Smooth muscle cell (in vitro differentiated cells): ENCODE data around the gene PRKCE. TPM values are rescaled to one million over a fixed set of nuclear protein-coding genes. Genes with fewer than 3 reads are reported as not detected.

Experiments
- DNase-seq: peaks from one replicate; lab custom pipeline; 2025; ENCODE audit not compliant: unreplicated experiment; lab: John Stamatoyannopoulos, UW
- H2AFZ ChIP-seq: fragments of 200-600 bp; sonication (generic); 2 replicates; pipeline ENCODE4 v1.6.0; 2016; ENCODE audit warnings: antibody characterized with exemption, low read depth, mild to moderate bottlenecking
- H3F3A ChIP-seq: fragments of 200-600 bp; sonication (generic); 2 replicates; pipeline ENCODE4 v1.6.0; 2017; ENCODE audit warnings: antibody characterized with exemption, low read depth
- H3K27ac ChIP-seq: fragments of 200-600 bp; sonication (generic); 2 replicates; pipeline ENCODE4 v1.5.1; 2016; ENCODE audit warnings: low read depth, mild to moderate bottlenecking
- H3K27me3 ChIP-seq: fragments of 200-600 bp; sonication (generic); 2 replicates; pipeline ENCODE4 v1.6.1; 2016; ENCODE audit warnings: low read depth, mild to moderate bottlenecking
- H3K36me3 ChIP-seq: fragments of 200-600 bp; sonication (generic); 2 replicates; pipeline ENCODE4 v1.5.1; 2016; ENCODE audit warnings: low read depth
- H3K4me1 ChIP-seq: fragments of 200-600 bp; sonication (generic); 2 replicates; pipeline ENCODE4 v1.5.1; 2016; ENCODE audit warnings: low read depth
- H3K4me2 ChIP-seq: fragments of 200-600 bp; sonication (generic); 2 replicates; pipeline ENCODE4 v1.6.0; 2016; ENCODE audit warnings: mild to moderate bottlenecking
- H3K4me3 ChIP-seq: fragments of 200-600 bp; sonication (generic); 2 replicates; pipeline ENCODE4 v1.5.1; 2016; ENCODE audit warnings: mild to moderate bottlenecking
- H3K79me2 ChIP-seq: fragments of 200-600 bp; sonication (generic); 2 replicates; pipeline ENCODE4 v1.6.0; 2016; ENCODE audit warnings: low read depth, mild to moderate bottlenecking
- H3K9ac ChIP-seq: fragments of 200-600 bp; sonication (generic); 2 replicates; pipeline ENCODE4 v1.6.0; 2016; ENCODE audit warnings: low read depth
- H3K9me3 ChIP-seq: fragments of 200-600 bp; sonication (generic); replicated peaks from 2 replicates; pipeline ENCODE4 v1.5.1; 2016; ENCODE audit warnings: low read depth
- H4K20me1 ChIP-seq: fragments of 200-600 bp; sonication (generic); 2 replicates; pipeline ENCODE4 v1.6.0; 2016; ENCODE audit warnings: low read depth
- CTCF ChIP-seq: fragments of 200-600 bp; sonication (generic); IDR thresholded peaks from 2 replicates; pipeline ENCODE4 v1.5.1; 2017; ENCODE audit warnings: borderline replicate concordance, mild to moderate bottlenecking, antibody characterized with exemption; ENCODE audit not compliant: insufficient read depth, poor library complexity, severe bottlenecking
- WGBS: methylation state at CpG from one replicate; pipeline ENCODE4 v1.1.7; 2016; ENCODE audit warnings: low lambda C conversion rate; 5-methylcytosine and 5-hydroxymethylcytosine counted together
- polyA plus RNA-seq: library from polyadenylated mRNA; unstranded; fragments of >200 nt; fragmentation: Nextera tagmentation; extraction: Ambion mirVana; gene quantifications from 2 replicates; pipeline ENCODE4 v1.2.1, GENCODE V29; 2016
- total RNA-seq: library from RNA; depleted of rRNA; stranded (reverse); fragments of >200 nt; gene quantifications from 2 replicates; pipeline ENCODE4 v1.2.3, GENCODE V29; 2014

The PRKCE gene
- total and polyA plus RNA-seq, 2 experiments from 2014 or later, result 20.6 to 29.1 TPM

DNA sequence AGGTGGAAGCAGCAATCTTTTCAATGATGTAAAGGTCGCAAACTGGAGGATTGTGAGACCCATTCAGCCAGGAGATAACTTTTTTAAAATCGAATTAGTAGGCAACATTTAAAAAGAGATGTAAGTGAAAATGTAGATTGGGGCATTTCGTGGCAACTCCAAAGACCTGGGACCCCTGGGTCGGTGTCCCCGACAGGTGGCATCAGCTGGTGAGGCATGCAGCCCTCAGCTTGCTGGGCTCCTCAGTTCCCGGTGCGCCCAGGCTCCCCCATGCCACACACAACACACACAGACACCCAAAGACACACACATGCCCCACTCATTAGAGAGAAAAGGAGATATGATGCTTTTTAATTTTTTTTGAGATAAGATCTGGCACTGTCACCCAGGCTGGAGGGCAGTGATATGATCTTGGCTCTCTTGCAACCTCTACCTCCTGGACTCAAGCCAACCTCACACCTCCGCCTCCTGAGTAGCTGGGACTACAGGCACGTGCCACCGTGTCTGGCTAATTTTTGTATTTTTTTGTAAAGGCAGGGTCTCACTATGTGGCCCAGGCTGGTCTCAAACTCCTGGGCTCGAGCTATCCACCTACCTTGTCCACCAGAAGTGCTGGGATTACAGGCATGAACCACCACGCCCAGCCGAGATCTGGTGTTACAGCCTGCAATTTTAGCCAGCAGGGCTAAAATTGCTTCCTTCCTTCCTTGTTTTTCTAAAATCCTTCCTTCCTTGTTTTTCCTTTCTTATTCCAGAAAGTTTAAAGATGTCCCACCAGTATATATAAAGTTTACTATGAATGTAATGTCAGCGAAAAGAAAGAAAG lies 523.1 kb downstream of the PRKCE start:
- Histone ChIP-seq H3K27ac (peak overlapping the region; percentile 78), H3K4me2 (no peak overlapping the region), H3K4me1 (peaks cover 35% of the 10 kb centered on the region), H3K27me3 (no peaks in the 10 kb centered on the region), H3K9me3 (no peaks in the 10 kb centered on the region), H3F3A (peaks cover 44% of the 10 kb centered on the region), H4K20me1 (no peaks in the 10 kb centered on the region), H3K9ac (no peak overlapping the region), H3K4me3 (no peak overlapping the region), H3K79me2 (no peaks in the 10 kb centered on the region), H3K36me3 (no peaks in the 10 kb centered on the region), H2AFZ (no peak overlapping the region)
- DNase-seq, result no peak
- TF ChIP-seq CTCF, result no peak
- 91% methylated on average over 14 of the region's 14 CpGs for WGBS

- H3K9ac ChIP-seq, result peak overlapping the region; percentile 17
- peaks cover 26% of the 10 kb centered on the region for H3K4me1 ChIP-seq
- H3K27me3 ChIP-seq, result no peaks in the 10 kb centered on the region
- no peak overlapping the region for H2AFZ ChIP-seq
- H3K79me2 ChIP-seq, result no peaks in the 10 kb centered on the region
- H3K27ac ChIP-seq, result peak overlapping the region; percentile 78
- no peaks in the 10 kb centered on the region for H3K36me3 ChIP-seq
- H3K4me3 ChIP-seq, result no peak overlapping the region
- H3F3A ChIP-seq, result peaks cover 40% of the 10 kb centered on the region
- 63% methylated on average over 4 of the region's 4 CpGs for whole genome bisulfite sequencing
- H3K9me3 ChIP-seq, result no peaks in the 10 kb centered on the region
- no peak for TF ChIP-seq CTCF
- no peak for DNase-seq
- no peaks in the 10 kb centered on the region for H4K20me1 ChIP-seq
- H3K4me2 ChIP-seq, result peak overlapping the region; percentile 17
Observed at GRCh38 chr2:46175419-46175818, 523.9 kb downstream of the PRKCE start.

GRCh38 chr2:46177461-46178089 lies 526.1 kb downstream of the PRKCE start:
- Histone ChIP-seq H2AFZ (no peak overlapping the region), H3K36me3 (no peaks in the 10 kb centered on the region), H3K4me1 (peaks cover 12% of the 10 kb centered on the region), H3K9ac (no peak overlapping the region), H3K9me3 (no peaks in the 10 kb centered on the region), H3K4me2 (no peak overlapping the region), H3K79me2 (no peaks in the 10 kb centered on the region), H3F3A (peaks cover 27% of the 10 kb centered on the region), H3K27ac (peak overlapping the region; percentile 96), H3K4me3 (no peak overlapping the region), H4K20me1 (no peaks in the 10 kb centered on the region), H3K27me3 (no peaks in the 10 kb centered on the region)
- WGBS, result 95% methylated on average over 6 of the region's 6 CpGs
- TF ChIP-seq CTCF, result no peak
- no peak for DNase-seq
